ENCODE data around the gene STARD7. TPM values are rescaled to one million over a fixed set of nuclear protein-coding genes. Genes with fewer than 3 reads are reported as not detected.

STARD7 gene
- total and polyA plus RNA-seq, 9 of the 15 experiments (the other 6 are each of a cell fraction or from before 2014, with no cell fraction given) = 90.9 to 196 (median 145) TPM

DNA sequence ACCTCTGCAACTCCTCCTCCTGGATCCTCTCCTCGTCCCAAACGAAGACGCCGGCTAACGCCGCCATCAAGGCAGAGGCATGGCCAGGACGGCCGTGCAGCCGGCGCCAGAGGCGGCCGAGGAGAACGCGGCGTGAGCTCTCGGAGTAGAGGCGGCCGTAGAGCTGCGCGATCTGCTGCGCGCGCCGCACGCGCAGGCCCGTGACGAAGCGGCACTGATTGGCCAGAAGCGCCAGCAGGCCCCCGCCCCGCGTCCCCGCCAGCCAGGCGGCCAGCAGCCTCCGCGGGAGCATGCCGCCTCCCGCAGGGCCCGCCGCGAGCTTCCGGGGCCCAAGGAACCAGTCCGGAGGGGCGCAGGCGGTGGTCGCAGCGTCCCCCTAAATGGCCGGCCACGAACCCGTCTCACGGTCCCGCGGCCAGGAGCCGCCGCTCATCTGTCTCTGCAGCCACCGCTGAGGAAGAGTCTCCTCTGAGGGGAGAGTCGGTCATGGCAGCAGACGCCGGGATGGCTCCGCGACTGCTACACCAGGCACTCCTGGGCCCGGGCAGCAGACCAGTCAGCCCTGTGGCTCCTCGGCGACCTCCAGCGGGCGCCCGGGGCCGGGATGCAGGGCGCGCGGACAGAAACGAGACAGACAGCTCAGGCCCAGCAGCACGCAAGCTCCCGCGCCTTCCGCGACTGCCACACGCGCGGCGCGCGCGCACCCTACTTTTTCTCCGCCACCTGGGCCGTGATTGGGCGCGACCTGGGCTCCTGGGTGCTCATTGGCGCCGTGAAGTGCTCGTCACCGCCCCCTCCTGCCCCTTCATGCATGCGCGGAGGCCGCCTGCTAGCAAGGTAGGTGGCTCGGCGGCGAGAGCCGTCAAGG lies at the start of gene STARD7 (continued):
- TF ChIP-seq, protein P1, sequence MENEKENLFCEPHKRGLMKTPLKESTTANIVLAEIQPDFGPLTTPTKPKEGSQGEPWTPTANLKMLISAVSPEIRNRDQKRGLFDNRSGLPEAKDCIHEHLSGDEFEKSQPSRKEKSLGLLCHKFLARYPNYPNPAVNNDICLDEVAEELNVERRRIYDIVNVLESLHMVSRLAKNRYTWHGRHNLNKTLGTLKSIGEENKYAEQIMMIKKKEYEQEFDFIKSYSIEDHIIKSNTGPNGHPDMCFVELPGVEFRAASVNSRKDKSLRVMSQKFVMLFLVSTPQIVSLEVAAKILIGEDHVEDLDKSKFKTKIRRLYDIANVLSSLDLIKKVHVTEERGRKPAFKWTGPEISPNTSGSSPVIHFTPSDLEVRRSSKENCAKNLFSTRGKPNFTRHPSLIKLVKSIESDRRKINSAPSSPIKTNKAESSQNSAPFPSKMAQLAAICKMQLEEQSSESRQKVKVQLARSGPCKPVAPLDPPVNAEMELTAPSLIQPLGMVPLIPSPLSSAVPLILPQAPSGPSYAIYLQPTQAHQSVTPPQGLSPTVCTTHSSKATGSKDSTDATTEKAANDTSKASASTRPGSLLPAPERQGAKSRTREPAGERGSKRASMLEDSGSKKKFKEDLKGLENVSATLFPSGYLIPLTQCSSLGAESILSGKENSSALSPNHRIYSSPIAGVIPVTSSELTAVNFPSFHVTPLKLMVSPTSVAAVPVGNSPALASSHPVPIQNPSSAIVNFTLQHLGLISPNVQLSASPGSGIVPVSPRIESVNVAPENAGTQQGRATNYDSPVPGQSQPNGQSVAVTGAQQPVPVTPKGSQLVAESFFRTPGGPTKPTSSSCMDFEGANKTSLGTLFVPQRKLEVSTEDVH (IDR thresholded peaks at IDR 0.05; ENCODE audit: low read depth, partially characterized antibody) = peak; percentile 67
- TF ChIP-seq, protein P2, sequence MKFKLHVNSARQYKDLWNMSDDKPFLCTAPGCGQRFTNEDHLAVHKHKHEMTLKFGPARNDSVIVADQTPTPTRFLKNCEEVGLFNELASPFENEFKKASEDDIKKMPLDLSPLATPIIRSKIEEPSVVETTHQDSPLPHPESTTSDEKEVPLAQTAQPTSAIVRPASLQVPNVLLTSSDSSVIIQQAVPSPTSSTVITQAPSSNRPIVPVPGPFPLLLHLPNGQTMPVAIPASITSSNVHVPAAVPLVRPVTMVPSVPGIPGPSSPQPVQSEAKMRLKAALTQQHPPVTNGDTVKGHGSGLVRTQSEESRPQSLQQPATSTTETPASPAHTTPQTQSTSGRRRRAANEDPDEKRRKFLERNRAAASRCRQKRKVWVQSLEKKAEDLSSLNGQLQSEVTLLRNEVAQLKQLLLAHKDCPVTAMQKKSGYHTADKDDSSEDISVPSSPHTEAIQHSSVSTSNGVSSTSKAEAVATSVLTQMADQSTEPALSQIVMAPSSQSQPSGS (CRISPR knock-in tag; IDR thresholded peaks at IDR 0.05) = 0 out of 2 replicates have a peak, but pooled peaks have one; percentile 22
- TF ChIP-seq SRSF3 (IDR thresholded peaks at IDR 0.05; ENCODE audit: insufficient read depth, low read length) = no peak
- no peak for TF ChIP-seq MCM3 (IDR thresholded peaks at IDR 0.05)
- no peak for TF ChIP-seq ZNF121 (CRISPR knock-in tag; conservative IDR thresholded peaks at IDR 0.05)
- TF ChIP-seq, protein P3, sequence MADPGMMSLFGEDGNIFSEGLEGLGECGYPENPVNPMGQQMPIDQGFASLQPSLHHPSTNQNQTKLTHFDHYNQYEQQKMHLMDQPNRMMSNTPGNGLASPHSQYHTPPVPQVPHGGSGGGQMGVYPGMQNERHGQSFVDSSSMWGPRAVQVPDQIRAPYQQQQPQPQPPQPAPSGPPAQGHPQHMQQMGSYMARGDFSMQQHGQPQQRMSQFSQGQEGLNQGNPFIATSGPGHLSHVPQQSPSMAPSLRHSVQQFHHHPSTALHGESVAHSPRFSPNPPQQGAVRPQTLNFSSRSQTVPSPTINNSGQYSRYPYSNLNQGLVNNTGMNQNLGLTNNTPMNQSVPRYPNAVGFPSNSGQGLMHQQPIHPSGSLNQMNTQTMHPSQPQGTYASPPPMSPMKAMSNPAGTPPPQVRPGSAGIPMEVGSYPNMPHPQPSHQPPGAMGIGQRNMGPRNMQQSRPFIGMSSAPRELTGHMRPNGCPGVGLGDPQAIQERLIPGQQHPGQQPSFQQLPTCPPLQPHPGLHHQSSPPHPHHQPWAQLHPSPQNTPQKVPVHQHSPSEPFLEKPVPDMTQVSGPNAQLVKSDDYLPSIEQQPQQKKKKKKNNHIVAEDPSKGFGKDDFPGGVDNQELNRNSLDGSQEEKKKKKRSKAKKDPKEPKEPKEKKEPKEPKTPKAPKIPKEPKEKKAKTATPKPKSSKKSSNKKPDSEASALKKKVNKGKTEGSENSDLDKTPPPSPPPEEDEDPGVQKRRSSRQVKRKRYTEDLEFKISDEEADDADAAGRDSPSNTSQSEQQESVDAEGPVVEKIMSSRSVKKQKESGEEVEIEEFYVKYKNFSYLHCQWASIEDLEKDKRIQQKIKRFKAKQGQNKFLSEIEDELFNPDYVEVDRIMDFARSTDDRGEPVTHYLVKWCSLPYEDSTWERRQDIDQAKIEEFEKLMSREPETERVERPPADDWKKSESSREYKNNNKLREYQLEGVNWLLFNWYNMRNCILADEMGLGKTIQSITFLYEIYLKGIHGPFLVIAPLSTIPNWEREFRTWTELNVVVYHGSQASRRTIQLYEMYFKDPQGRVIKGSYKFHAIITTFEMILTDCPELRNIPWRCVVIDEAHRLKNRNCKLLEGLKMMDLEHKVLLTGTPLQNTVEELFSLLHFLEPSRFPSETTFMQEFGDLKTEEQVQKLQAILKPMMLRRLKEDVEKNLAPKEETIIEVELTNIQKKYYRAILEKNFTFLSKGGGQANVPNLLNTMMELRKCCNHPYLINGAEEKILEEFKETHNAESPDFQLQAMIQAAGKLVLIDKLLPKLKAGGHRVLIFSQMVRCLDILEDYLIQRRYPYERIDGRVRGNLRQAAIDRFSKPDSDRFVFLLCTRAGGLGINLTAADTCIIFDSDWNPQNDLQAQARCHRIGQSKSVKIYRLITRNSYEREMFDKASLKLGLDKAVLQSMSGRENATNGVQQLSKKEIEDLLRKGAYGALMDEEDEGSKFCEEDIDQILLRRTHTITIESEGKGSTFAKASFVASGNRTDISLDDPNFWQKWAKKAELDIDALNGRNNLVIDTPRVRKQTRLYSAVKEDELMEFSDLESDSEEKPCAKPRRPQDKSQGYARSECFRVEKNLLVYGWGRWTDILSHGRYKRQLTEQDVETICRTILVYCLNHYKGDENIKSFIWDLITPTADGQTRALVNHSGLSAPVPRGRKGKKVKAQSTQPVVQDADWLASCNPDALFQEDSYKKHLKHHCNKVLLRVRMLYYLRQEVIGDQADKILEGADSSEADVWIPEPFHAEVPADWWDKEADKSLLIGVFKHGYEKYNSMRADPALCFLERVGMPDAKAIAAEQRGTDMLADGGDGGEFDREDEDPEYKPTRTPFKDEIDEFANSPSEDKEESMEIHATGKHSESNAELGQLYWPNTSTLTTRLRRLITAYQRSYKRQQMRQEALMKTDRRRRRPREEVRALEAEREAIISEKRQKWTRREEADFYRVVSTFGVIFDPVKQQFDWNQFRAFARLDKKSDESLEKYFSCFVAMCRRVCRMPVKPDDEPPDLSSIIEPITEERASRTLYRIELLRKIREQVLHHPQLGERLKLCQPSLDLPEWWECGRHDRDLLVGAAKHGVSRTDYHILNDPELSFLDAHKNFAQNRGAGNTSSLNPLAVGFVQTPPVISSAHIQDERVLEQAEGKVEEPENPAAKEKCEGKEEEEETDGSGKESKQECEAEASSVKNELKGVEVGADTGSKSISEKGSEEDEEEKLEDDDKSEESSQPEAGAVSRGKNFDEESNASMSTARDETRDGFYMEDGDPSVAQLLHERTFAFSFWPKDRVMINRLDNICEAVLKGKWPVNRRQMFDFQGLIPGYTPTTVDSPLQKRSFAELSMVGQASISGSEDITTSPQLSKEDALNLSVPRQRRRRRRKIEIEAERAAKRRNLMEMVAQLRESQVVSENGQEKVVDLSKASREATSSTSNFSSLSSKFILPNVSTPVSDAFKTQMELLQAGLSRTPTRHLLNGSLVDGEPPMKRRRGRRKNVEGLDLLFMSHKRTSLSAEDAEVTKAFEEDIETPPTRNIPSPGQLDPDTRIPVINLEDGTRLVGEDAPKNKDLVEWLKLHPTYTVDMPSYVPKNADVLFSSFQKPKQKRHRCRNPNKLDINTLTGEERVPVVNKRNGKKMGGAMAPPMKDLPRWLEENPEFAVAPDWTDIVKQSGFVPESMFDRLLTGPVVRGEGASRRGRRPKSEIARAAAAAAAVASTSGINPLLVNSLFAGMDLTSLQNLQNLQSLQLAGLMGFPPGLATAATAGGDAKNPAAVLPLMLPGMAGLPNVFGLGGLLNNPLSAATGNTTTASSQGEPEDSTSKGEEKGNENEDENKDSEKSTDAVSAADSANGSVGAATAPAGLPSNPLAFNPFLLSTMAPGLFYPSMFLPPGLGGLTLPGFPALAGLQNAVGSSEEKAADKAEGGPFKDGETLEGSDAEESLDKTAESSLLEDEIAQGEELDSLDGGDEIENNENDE (IDR thresholded peaks at IDR 0.05; ENCODE audit: low read depth, low read length) = peak; percentile 41
- no peak for TF ChIP-seq STAT5A (IDR thresholded peaks at IDR 0.05; ENCODE audit: borderline replicate concordance, low read length)
- TF ChIP-seq, protein P4, sequence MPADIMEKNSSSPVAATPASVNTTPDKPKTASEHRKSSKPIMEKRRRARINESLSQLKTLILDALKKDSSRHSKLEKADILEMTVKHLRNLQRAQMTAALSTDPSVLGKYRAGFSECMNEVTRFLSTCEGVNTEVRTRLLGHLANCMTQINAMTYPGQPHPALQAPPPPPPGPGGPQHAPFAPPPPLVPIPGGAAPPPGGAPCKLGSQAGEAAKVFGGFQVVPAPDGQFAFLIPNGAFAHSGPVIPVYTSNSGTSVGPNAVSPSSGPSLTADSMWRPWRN (IDR thresholded peaks at IDR 0.05; ENCODE audit: low read depth) = peak; percentile 92
- TF ChIP-seq ZNF354B (CRISPR knock-in tag; IDR thresholded peaks at IDR 0.05) = no peak
- TF ChIP-seq KDM5B (IDR thresholded peaks at IDR 0.05; ENCODE audit: insufficient replicate concordance, low read depth, low read length) = peak; percentile 94

All from K562 (cell line).